ENCODE measurements around the gene TSPAN3.
A peak's percentile ranks its signal among the peaks of the same experiment; 100 is the strongest.

Gene TSPAN3

GRCh38 chr15:77053709-77054108 lies 17.2 kb downstream of the TSPAN3 start:
- no peak for DNase-seq (ENCODE audit: low spot score)

GRCh38 chr15:77052556-77052955 lies 18.4 kb downstream of the TSPAN3 start:
- DNase-seq (ENCODE audit: low spot score): no peak

- DNase-seq (ENCODE audit: low spot score): no peak
These were observed 22.6 kb downstream of the TSPAN3 start for GRCh38 chr15:77048135-77048876.

- no peak for DNase-seq (ENCODE audit: low spot score)
These were observed 24.1 kb downstream of the TSPAN3 start for GRCh38 chr15:77046704-77047412.

- DNase-seq (ENCODE audit: low spot score): no peak
These were observed 24.9 kb downstream of the TSPAN3 start for GRCh38 chr15:77045985-77046384.

- no peak for DNase-seq (ENCODE audit: low spot score)
These were observed 26.5 kb downstream of the TSPAN3 start for GRCh38 chr15:77044228-77045042.

GRCh38 chr15:77042955-77043920 lies 27.7 kb downstream of the TSPAN3 start:
- DNase-seq (ENCODE audit: low spot score): no peak

GRCh38 chr15:77042245-77042919 lies 28.5 kb downstream of the TSPAN3 start:
- DNase-seq (ENCODE audit: low spot score): no peak

- DNase-seq (ENCODE audit: low spot score): peak; percentile 36
These were observed 30.2 kb downstream of the TSPAN3 start for GRCh38 chr15:77040673-77041072.

- no peak for DNase-seq (ENCODE audit: low spot score)
These were observed 31.1 kb downstream of the TSPAN3 start for GRCh38 chr15:77039848-77040247.

GRCh38 chr15:77039217-77039533 lies 31.7 kb downstream of the TSPAN3 start:
- no peak for DNase-seq (ENCODE audit: low spot score)

- DNase-seq (ENCODE audit: low spot score): no peak
These were observed 32.3 kb downstream of the TSPAN3 start for GRCh38 chr15:77038312-77039216.

- DNase-seq (ENCODE audit: low spot score): peak; percentile 64
These were observed 33.3 kb downstream of the TSPAN3 start for GRCh38 chr15:77037388-77038209.

GRCh38 chr15:77036537-77037387 lies 34.1 kb downstream of the TSPAN3 start:
- DNase-seq (ENCODE audit: low spot score): peak; percentile 68

GRCh38 chr15:77035999-77036471 lies 34.9 kb downstream of the TSPAN3 start:
- DNase-seq (ENCODE audit: low spot score): peak; percentile 44

- DNase-seq (ENCODE audit: low spot score): peak; percentile 38
These were observed 35.3 kb downstream of the TSPAN3 start for GRCh38 chr15:77035584-77035983.

- peak; percentile 56 for DNase-seq (ENCODE audit: low spot score)
These were observed 36.0 kb downstream of the TSPAN3 start for GRCh38 chr15:77034695-77035489.
